Endothelial cell of umbilical vein (primary cell): ENCODE results near the gene RAPGEF6.

ENCODE experiments used
- FOS ChIP-seq: IDR thresholded peaks from 2 replicates; pipeline ENCODE4 v1.6.1; 2011; ENCODE audit warnings: mild to moderate bottlenecking, low read length, moderate library complexity, borderline replicate concordance; ENCODE audit not compliant: insufficient read depth
- TF ChIP-seq, protein P1 (sequence below), 2 donors: IDR thresholded peaks; 1 replicate in 1 of 2; 2 replicates in 1 of 2; pipeline ENCODE4 v1.5.1; 2011; ENCODE audit warnings: low read length in 2 of 2, mild to moderate bottlenecking in 2 of 2, moderate library complexity in 2 of 2, control low read depth in 1 of 2, inconsistent platforms in 1 of 2, low read depth in 1 of 2; ENCODE audit not compliant: insufficient read depth in 1 of 2; ENCODE audit errors: extremely low read depth in 1 of 2

DNA sequence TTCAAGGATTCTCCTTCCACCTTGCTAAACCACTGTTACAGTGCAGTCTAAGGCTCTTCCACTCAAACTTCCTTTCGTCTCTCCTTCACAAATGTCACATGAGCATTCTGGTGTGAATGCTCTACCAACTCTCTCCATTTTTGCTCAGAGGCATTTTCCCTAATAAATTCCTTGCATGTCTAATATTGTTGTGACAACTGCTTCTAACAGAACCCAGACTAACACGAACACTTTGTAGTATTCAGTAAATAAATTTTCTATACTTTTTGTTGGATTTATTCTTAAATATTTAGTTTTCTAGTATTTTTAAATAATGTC is 24.0 kb downstream of the RAPGEF6 start:
- no peak for TF ChIP-seq FOS
- TF ChIP-seq, protein P1, sequence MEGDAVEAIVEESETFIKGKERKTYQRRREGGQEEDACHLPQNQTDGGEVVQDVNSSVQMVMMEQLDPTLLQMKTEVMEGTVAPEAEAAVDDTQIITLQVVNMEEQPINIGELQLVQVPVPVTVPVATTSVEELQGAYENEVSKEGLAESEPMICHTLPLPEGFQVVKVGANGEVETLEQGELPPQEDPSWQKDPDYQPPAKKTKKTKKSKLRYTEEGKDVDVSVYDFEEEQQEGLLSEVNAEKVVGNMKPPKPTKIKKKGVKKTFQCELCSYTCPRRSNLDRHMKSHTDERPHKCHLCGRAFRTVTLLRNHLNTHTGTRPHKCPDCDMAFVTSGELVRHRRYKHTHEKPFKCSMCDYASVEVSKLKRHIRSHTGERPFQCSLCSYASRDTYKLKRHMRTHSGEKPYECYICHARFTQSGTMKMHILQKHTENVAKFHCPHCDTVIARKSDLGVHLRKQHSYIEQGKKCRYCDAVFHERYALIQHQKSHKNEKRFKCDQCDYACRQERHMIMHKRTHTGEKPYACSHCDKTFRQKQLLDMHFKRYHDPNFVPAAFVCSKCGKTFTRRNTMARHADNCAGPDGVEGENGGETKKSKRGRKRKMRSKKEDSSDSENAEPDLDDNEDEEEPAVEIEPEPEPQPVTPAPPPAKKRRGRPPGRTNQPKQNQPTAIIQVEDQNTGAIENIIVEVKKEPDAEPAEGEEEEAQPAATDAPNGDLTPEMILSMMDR (IDR thresholded peaks at IDR 0.05; ENCODE audit: extremely low read depth in 1 of 2, insufficient read depth in 1 of 2, low read depth in 1 of 2, low read length in 2 of 2), result no peak
